Activated CD4-positive, alpha-beta T cell treated with anti-CD3 and anti-CD28 coated beads, Interleukin-2, amount 10 ng/mL, durations not matched to agents 7 days and 5 days (primary cell): ENCODE data around the gene KRT80. TPM values are rescaled to one million over a fixed set of nuclear protein-coding genes. Genes with fewer than 3 reads are reported as not detected.
A peak's percentile ranks its signal among the peaks of the same experiment; 100 is the strongest.

Experiments
- CTCF ChIA-PET: fragments of 350-600 bp; sonication (Branson Sonifier 250); formaldehyde crosslinking; loops from one replicate; lab custom pipeline; 2021; ENCODE audit warnings: antibody characterized with exemption; lab: Charles Lee
- POLR2A ChIA-PET: fragments of 350-600 bp; sonication (Branson Sonifier 250); formaldehyde crosslinking; loops from one replicate; lab custom pipeline; 2021; ENCODE audit warnings: antibody characterized with exemption; lab: Charles Lee
- DNase-seq: peaks from one replicate; pipeline ENCODE4 v3.0.0-alpha.2; 2020
- H3K27ac Mint-ChIP-seq: one replicate; pipeline ENCODE4 v1.8.0; 2021; ENCODE audit warnings: mild to moderate bottlenecking, moderate library complexity, mixed read lengths
- H3K27me3 Mint-ChIP-seq: one replicate; pipeline ENCODE4 v1.8.0; 2021; ENCODE audit warnings: mixed read lengths
- H3K36me3 Mint-ChIP-seq: one replicate; pipeline ENCODE4 v1.8.0; 2021; ENCODE audit warnings: low read depth, mixed read lengths
- H3K4me1 Mint-ChIP-seq: one replicate; pipeline ENCODE4 v1.8.0; 2021; ENCODE audit warnings: mixed read lengths
- H3K4me3 Mint-ChIP-seq: one replicate; pipeline ENCODE4 v1.8.0; 2021; ENCODE audit warnings: mild to moderate bottlenecking, moderate library complexity, mixed read lengths
- H3K9me3 Mint-ChIP-seq: one replicate; pipeline ENCODE4 v1.8.0; 2021; ENCODE audit warnings: mixed read lengths
- total RNA-seq, 2 experiments: library from RNA; stranded (reverse); gene quantifications; one replicate each; pipeline ENCODE4 v1.2.3, GENCODE V29; 2021

The KRT80 gene
- total RNA-seq, 2 experiments from 2014 or later = not detected

- no peak for DNase-seq
- H3K4me1 Mint-ChIP-seq = peaks cover 11% of the 10 kb centered on the region
- no peaks in the 10 kb centered on the region for H3K36me3 Mint-ChIP-seq
- CTCF ChIA-PET = no interaction called here
- H3K27ac Mint-ChIP-seq = no peak overlapping the region
- POLR2A ChIA-PET = no interaction called here
- no peaks in the 10 kb centered on the region for H3K9me3 Mint-ChIP-seq
- peaks cover 3% of the 10 kb centered on the region for H3K27me3 Mint-ChIP-seq
- H3K4me3 Mint-ChIP-seq = no peak overlapping the region
Measured at GRCh38 chr12:52184813-52185212, 7.0 kb downstream of the KRT80 start.

DNA sequence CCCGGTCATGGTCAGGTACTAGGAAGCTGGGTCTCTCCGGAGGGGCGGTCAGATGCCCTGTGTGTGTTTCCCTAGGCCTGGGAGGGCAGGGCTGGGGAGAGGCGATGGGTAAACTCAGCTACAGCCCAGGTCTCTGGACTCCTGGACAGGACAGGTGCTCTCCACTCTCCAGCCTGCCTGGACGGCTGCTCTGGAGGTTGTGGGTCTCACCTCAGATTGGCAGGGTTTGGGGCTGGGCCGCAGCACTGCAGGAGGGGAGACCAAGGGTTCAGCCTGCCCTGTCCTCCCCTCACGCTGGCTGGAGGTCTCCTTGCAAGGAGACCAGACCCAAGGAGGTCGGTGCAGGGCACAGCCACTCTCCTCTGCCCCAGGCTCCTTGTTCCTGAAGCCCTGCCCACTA, 7.8 kb downstream of the KRT80 start:
- H3K27me3 Mint-ChIP-seq = peaks cover 3% of the 10 kb centered on the region
- peaks cover 11% of the 10 kb centered on the region for H3K4me1 Mint-ChIP-seq
- no peak overlapping the region for H3K27ac Mint-ChIP-seq
- DNase-seq = no peak
- H3K9me3 Mint-ChIP-seq = no peaks in the 10 kb centered on the region
- CTCF ChIA-PET = no interaction called here
- H3K4me3 Mint-ChIP-seq = no peak overlapping the region
- H3K36me3 Mint-ChIP-seq = no peaks in the 10 kb centered on the region
- POLR2A ChIA-PET = no interaction called here

GRCh38 chr12:52183544-52183910, 8.3 kb downstream of the KRT80 start:
- CTCF ChIA-PET = no interaction called here
- Mint-ChIP-seq H3K4me1 (peaks cover 11% of the 10 kb centered on the region), H3K27me3 (peaks cover 3% of the 10 kb centered on the region), H3K9me3 (no peaks in the 10 kb centered on the region), H3K4me3 (no peak overlapping the region), H3K36me3 (no peaks in the 10 kb centered on the region), H3K27ac (no peak overlapping the region)
- POLR2A ChIA-PET = no interaction called here
- DNase-seq = no peak

- ChIA-PET POLR2A (no interaction called here), CTCF (no interaction called here)
- Mint-ChIP-seq H3K4me1 (peaks cover 11% of the 10 kb centered on the region), H3K36me3 (no peaks in the 10 kb centered on the region), H3K27me3 (peaks cover 3% of the 10 kb centered on the region), H3K9me3 (no peaks in the 10 kb centered on the region), H3K4me3 (no peak overlapping the region), H3K27ac (no peak overlapping the region)
- no peak for DNase-seq
Measured at GRCh38 chr12:52182898-52183543, 8.8 kb downstream of the KRT80 start.

- peaks cover 11% of the 10 kb centered on the region for H3K4me1 Mint-ChIP-seq
- H3K4me3 Mint-ChIP-seq = no peak overlapping the region
- no peaks in the 10 kb centered on the region for H3K36me3 Mint-ChIP-seq
- ChIA-PET POLR2A (no interaction called here), CTCF (no interaction called here)
- no peak overlapping the region for H3K27ac Mint-ChIP-seq
- no peaks in the 10 kb centered on the region for H3K9me3 Mint-ChIP-seq
- peaks cover 3% of the 10 kb centered on the region for H3K27me3 Mint-ChIP-seq
- no peak for DNase-seq
Measured at GRCh38 chr12:52182384-52182783, 9.4 kb downstream of the KRT80 start.

- ChIA-PET POLR2A (no interaction called here), CTCF (interaction anchor here (1.0 kb wide), 1 partner anchor 97 kb away, joined by 3 read pairs; no protein-coding TSS in a partner anchor)
- no peak overlapping the region for H3K4me3 Mint-ChIP-seq
- peaks cover 3% of the 10 kb centered on the region for H3K27me3 Mint-ChIP-seq
- no peak for DNase-seq
- H3K27ac Mint-ChIP-seq = no peak overlapping the region
- H3K36me3 Mint-ChIP-seq = no peaks in the 10 kb centered on the region
- no peaks in the 10 kb centered on the region for H3K9me3 Mint-ChIP-seq
- peaks cover 11% of the 10 kb centered on the region for H3K4me1 Mint-ChIP-seq
Measured at GRCh38 chr12:52181746-52182145, 10.1 kb downstream of the KRT80 start.

DNA sequence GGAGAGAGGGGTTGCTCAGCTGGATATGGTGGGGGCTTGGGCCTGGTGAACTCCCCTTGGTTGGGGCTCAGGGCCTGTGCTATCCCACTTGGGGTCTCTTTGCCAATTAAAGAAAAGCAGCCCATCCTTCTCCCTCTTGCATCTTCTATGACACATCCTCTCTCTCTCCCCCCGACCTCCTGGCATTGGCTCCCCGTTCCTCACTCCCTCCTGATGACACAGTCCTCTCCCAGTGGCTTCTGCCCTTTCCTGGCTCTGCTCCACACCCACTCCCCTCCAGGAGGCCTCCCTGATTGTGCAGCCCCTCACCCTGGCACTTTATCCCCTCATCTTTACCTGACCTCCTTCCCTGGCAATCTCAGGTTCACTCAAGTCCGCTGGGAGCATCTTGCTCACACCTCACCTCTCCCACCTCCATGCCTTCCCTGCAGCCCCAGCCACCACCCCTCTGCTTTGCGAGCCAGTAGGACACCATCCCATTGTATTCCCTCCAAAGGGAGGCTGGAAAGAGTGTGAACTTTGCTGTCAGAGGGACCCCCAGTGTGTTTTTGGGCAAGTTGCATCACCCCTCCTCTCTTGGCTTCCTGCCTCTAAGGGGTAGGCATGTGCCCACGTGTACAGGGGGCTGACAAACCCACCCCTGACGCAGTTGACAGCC, 10.7 kb downstream of the KRT80 start:
- CTCF ChIA-PET = interaction anchor here (1.0 kb wide), 1 partner anchor 98 kb away, joined by 3 read pairs; no protein-coding TSS in a partner anchor
- Mint-ChIP-seq H3K9me3 (no peaks in the 10 kb centered on the region), H3K27me3 (peaks cover 3% of the 10 kb centered on the region), H3K27ac (peak overlapping the region; percentile 60), H3K4me3 (no peak overlapping the region), H3K36me3 (no peaks in the 10 kb centered on the region), H3K4me1 (peaks cover 11% of the 10 kb centered on the region)
- DNase-seq = no peak
- POLR2A ChIA-PET = no interaction called here

DNA sequence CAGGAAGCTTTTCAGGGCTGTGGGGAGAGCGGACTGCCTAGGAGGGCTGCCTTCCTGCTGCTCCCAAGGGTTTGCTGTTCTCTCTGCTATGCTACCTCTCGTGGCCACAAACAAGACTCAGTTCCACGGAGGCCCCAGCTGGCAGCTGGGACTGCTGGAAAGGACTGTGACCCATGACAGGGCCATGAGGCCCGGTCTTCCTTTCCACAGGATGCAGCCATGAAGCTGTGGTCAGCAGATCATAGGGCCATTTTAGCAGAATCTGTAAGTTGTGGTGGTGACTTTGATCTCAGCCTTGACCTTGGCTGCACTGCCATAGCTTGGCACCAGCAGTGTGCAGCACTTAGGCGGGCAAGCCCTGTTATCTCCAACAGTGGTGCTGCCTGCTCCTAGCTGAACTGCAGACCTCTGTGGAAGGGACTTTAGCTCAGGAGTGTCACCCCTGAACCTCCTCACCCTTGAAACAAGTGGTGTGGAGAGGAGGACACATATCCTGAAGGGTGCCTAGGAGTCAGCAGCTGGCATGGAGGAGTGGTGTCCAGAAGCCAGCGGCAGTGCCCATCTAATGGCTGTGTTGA, 12.3 kb downstream of the KRT80 start:
- no peak for DNase-seq
- no peaks in the 10 kb centered on the region for H3K9me3 Mint-ChIP-seq
- POLR2A ChIA-PET = no interaction called here
- CTCF ChIA-PET = interaction anchor here (1.4 kb wide), 1 partner anchor 36 kb away, joined by 4 read pairs; no protein-coding TSS in a partner anchor
- no peaks in the 10 kb centered on the region for H3K36me3 Mint-ChIP-seq
- H3K27me3 Mint-ChIP-seq = peaks cover 3% of the 10 kb centered on the region
- H3K4me3 Mint-ChIP-seq = no peak overlapping the region
- no peak overlapping the region for H3K27ac Mint-ChIP-seq
- peaks cover 6% of the 10 kb centered on the region for H3K4me1 Mint-ChIP-seq

- H3K9me3 Mint-ChIP-seq = no peaks in the 10 kb centered on the region
- H3K4me3 Mint-ChIP-seq = no peak overlapping the region
- POLR2A ChIA-PET = no interaction called here
- H3K27ac Mint-ChIP-seq = no peak overlapping the region
- no peaks in the 10 kb centered on the region for H3K36me3 Mint-ChIP-seq
- peaks cover 3% of the 10 kb centered on the region for H3K27me3 Mint-ChIP-seq
- CTCF ChIA-PET = interaction anchor here (1.4 kb wide), 1 partner anchor 35 kb away, joined by 4 read pairs; no protein-coding TSS in a partner anchor
- no peak for DNase-seq
- peaks cover 3% of the 10 kb centered on the region for H3K4me1 Mint-ChIP-seq
Measured at GRCh38 chr12:52178984-52179383, 12.8 kb downstream of the KRT80 start.

DNA sequence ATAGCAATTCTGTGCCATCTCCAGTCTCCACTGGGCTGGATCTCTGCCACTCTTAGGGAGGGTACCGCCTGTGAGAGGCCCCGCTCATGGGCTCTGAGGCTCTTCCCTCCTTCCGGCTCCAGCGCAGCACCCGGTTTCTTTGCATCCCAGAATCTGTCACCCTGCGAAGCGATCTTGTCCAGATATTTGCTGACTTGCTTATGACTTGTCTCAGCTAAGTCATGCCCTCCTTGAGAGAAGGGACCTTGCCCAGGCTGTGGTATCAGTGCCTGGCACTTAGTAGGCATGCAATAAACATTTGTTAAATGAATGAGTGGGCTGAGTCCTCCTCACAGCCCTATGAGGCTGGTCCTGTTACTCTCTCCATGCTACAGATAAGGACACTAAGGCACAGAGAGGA, 13.4 kb downstream of the KRT80 start:
- no peak for DNase-seq
- ChIA-PET POLR2A (no interaction called here), CTCF (interaction anchor here (1.4 kb wide), 1 partner anchor 35 kb away, joined by 4 read pairs; no protein-coding TSS in a partner anchor)
- no peaks in the 10 kb centered on the region for H3K36me3 Mint-ChIP-seq
- peaks cover 3% of the 10 kb centered on the region for H3K27me3 Mint-ChIP-seq
- H3K9me3 Mint-ChIP-seq = no peaks in the 10 kb centered on the region
- H3K4me3 Mint-ChIP-seq = no peak overlapping the region
- no peak overlapping the region for H3K27ac Mint-ChIP-seq
- H3K4me1 Mint-ChIP-seq = peaks cover 3% of the 10 kb centered on the region

GRCh38 chr12:52175371-52176350, 16.2 kb downstream of the KRT80 start:
- Mint-ChIP-seq H3K27ac (no peak overlapping the region), H3K36me3 (no peaks in the 10 kb centered on the region), H3K9me3 (no peaks in the 10 kb centered on the region), H3K27me3 (no peaks in the 10 kb centered on the region), H3K4me1 (peaks cover 3% of the 10 kb centered on the region), H3K4me3 (no peak overlapping the region)
- ChIA-PET CTCF (no interaction called here), POLR2A (no interaction called here)
- DNase-seq = no peak

DNA sequence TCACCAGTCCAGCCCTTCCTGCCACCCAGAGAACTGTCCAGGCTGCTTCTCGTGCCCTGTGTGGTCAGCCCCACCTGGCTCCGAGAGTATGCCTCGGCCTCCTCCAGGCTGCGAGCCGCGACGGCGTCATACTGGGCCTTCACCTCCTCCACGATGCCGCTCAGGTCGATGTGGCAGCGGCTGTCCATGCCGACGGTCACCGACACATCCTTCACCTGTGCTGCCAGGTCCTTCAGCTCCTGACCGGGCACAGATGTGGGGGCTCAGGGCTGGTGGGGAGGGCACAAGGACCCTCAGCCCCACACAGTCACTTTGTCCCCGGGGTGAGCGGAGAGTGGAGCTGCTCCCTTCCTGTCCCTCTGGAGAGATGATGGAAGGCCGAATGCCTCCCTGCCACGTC, 18.3 kb downstream of the KRT80 start:
- Mint-ChIP-seq H3K36me3 (no peaks in the 10 kb centered on the region), H3K9me3 (no peaks in the 10 kb centered on the region), H3K27me3 (no peaks in the 10 kb centered on the region), H3K4me1 (peaks cover 3% of the 10 kb centered on the region), H3K4me3 (no peak overlapping the region), H3K27ac (no peak overlapping the region)
- DNase-seq = no peak
- ChIA-PET POLR2A (no interaction called here), CTCF (interaction anchor here (0.6 to 1.1 kb wide), 2 partner anchors 105 to 154 kb away, joined by 3 read pairs; no protein-coding TSS in a partner anchor)
